RWPE2 (cell line): Measurements from ENCODE around the gene LAMA2.

ENCODE experiments used
- ATAC-seq: fragments of 200-7000 bp; cut with Tn5 transposase; 3 replicates; pipeline ENCODE4 v1.9.1; 2021; ENCODE audit warnings: low read depth
- DNase-seq: peaks from one replicate; pipeline ENCODE4 v3.0.0-alpha.2; 2020; ENCODE audit warnings: low spot score
- H3K27ac ChIP-seq: fragments of 450-650 bp; 2 replicates; pipeline ENCODE4 v1.5.1; 2017; ENCODE audit warnings: mild to moderate bottlenecking; ENCODE audit not compliant: poor library complexity, severe bottlenecking
- H3K27me3 ChIP-seq: fragments of 250-450 bp; sonication (Bioruptor Pico); 2 replicates; pipeline ENCODE4 v1.5.1; 2021; ENCODE audit warnings: mild to moderate bottlenecking, moderate library complexity; ENCODE audit not compliant: insufficient read depth, poor library complexity, severe bottlenecking
- H3K36me3 ChIP-seq: fragments of 250-450 bp; sonication (Bioruptor Pico); 2 replicates; pipeline ENCODE4 v1.5.1; 2020; ENCODE audit warnings: low read depth, mild to moderate bottlenecking, moderate library complexity
- H3K4me1 ChIP-seq: fragments of 250-450 bp; sonication (Bioruptor Pico); 2 replicates; pipeline ENCODE4 v1.5.1; 2021; ENCODE audit warnings: mild to moderate bottlenecking, moderate library complexity; ENCODE audit not compliant: insufficient read depth, poor library complexity, severe bottlenecking
- H3K4me3 ChIP-seq: fragments of 250-450 bp; sonication (Bioruptor Pico); 2 replicates; pipeline ENCODE4 v1.5.1; 2021; ENCODE audit warnings: mild to moderate bottlenecking, moderate library complexity; ENCODE audit not compliant: severe bottlenecking
- H3K9me3 ChIP-seq: fragments of 250-450 bp; sonication (Bioruptor Pico); 2 replicates; pipeline ENCODE4 v1.5.1; 2021; ENCODE audit warnings: mild to moderate bottlenecking, moderate library complexity; ENCODE audit not compliant: severe bottlenecking
- TF ChIP-seq, protein P1 (sequence below): fragments of 450-650 bp; IDR thresholded peaks from one replicate; pipeline ENCODE4 v1.5.1; 2017; ENCODE audit warnings: mild to moderate bottlenecking, moderate library complexity; ENCODE audit not compliant: poor library complexity, severe bottlenecking

Gene LAMA2

DNA sequence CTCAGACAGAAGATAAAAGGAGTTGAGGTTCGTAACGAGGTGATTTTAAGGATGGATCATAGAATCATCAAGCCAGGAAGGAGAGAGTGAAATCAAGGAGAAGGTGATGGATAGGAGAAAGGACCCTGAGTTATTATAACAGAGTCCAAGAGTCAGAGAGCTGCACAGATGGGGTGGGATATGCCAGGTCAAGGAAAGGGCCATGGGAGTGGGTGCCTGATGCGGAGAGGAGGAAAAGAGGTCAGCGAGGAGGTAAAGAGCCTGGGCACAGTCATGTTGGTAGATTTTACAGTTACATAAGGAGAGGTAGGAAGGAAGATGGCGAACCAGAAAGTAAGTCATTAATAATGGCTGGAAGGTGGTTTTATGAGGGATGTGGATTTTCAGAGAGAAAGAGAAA lies 114.9 kb downstream of the LAMA2 start:
- no peak for ATAC-seq
- H3K4me1 ChIP-seq, result no peaks in the 10 kb centered on the region
- TF ChIP-seq, protein P1, sequence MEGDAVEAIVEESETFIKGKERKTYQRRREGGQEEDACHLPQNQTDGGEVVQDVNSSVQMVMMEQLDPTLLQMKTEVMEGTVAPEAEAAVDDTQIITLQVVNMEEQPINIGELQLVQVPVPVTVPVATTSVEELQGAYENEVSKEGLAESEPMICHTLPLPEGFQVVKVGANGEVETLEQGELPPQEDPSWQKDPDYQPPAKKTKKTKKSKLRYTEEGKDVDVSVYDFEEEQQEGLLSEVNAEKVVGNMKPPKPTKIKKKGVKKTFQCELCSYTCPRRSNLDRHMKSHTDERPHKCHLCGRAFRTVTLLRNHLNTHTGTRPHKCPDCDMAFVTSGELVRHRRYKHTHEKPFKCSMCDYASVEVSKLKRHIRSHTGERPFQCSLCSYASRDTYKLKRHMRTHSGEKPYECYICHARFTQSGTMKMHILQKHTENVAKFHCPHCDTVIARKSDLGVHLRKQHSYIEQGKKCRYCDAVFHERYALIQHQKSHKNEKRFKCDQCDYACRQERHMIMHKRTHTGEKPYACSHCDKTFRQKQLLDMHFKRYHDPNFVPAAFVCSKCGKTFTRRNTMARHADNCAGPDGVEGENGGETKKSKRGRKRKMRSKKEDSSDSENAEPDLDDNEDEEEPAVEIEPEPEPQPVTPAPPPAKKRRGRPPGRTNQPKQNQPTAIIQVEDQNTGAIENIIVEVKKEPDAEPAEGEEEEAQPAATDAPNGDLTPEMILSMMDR, result no peak

DNA sequence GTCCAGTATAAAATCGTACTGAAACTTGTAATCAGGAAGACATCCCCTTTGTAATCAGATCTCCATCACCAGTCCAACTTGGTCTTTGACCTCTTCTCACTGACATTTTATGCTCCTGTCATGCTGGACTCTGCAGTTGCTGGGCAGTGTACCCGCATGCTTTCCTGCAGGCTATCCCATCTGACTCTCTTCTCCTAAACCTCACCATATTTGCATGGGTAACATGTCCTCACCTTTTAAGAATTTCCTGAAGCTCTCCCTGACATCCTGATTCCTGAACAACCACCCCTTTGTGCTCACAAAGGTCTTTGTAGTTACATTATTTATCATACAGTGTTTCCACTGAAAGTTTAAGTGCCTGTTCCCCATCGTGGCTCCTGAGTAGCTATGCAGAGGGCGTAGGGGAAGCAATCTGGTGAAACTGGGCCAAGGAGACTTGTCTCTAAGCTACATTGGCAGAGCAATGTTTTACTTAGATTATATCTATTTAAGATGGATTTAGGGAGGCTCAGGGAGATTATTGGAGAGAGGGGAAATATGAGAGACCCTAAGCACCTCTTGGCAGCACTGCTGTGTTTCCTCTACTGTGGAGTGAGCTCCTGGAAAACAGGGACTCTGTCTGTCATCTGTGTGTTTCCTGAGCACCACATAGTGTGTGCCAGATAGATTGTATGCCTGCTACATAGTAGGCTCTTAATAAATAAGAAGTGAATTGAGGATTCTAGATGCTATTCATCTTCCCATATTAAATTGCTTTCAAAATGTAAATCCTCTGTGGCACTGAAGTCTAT lies 124.0 kb downstream of the LAMA2 start:
- H3K36me3 ChIP-seq, result no peaks in the 10 kb centered on the region
- H3K27me3 ChIP-seq, result peaks cover 5% of the 10 kb centered on the region
- TF ChIP-seq, protein P1, result no peak
- H3K4me1 ChIP-seq, result no peaks in the 10 kb centered on the region
- no peak overlapping the region for H3K27ac ChIP-seq
- ATAC-seq (no peak), DNase-seq (no peak)
- H3K9me3 ChIP-seq, result no peaks in the 10 kb centered on the region
- H3K4me3 ChIP-seq, result no peak overlapping the region

More for the DNA sequence above, 114.9 kb downstream of the LAMA2 start:
- no peaks in the 10 kb centered on the region for H3K9me3 ChIP-seq
- H3K27me3 ChIP-seq, result no peaks in the 10 kb centered on the region
- no peak for DNase-seq
- H3K4me3 ChIP-seq, result no peak overlapping the region
- H3K27ac ChIP-seq, result no peak overlapping the region
- H3K36me3 ChIP-seq, result no peaks in the 10 kb centered on the region

DNA sequence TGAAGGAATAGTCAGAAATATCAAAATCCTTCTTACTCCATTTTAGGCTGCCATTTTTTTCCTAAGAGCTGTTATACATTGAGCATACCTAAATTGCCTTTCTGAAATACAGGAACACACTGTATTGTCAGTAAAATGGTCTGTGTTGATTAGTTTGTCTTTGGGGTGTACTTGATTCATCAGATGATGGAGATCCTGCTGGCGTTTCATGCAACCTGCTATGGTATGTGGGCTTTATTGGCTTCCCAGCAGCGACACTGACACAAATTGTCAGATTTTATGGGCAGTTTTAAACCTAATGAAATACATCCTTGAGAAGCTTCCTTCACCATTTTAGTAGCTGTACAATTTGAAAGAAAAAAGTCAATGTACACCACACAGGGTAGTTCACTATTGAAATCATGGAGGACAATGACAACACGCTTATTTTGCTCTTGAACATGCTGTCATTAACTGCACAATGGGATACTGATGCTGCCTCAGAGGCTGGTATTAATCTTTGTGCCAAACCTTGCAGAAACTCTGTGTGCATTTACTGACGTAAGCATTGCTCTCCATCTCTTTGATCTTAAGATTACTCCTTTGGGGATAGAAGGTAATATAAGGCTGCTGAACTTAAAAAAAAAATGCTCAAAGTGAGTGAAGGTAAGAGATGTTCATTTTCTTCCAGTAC lies 124.9 kb downstream of the LAMA2 start:
- DNase-seq (no peak), ATAC-seq (no peak)
- Histone ChIP-seq H3K4me3 (no peak overlapping the region), H3K9me3 (no peaks in the 10 kb centered on the region), H3K27me3 (peaks cover 5% of the 10 kb centered on the region), H3K27ac (no peak overlapping the region), H3K4me1 (no peaks in the 10 kb centered on the region), H3K36me3 (no peaks in the 10 kb centered on the region)
- TF ChIP-seq, protein P1, result no peak

DNA sequence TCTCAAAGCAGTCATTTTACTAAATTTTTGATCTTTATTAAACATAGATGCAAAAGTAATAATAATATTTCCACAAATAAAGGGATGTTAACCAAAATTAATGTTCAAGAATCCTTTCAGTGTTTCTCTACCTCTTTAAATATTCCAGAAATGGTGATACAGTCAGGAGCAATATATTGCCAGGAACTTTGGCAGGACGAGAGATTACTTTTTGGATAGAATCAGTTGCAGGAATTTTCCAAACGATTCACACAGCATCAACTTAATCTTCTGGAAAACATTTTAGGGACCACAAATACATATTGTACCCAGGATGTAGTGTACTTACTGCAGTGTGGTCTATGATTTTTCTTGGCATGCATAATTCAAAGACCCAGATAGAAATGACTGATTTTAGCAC lies 125.7 kb downstream of the LAMA2 start:
- TF ChIP-seq, protein P1, result no peak
- no peak overlapping the region for H3K27ac ChIP-seq
- H3K4me1 ChIP-seq, result no peaks in the 10 kb centered on the region
- no peak for DNase-seq
- H3K27me3 ChIP-seq, result peaks cover 5% of the 10 kb centered on the region
- no peak for ATAC-seq
- H3K36me3 ChIP-seq, result no peaks in the 10 kb centered on the region
- H3K9me3 ChIP-seq, result no peaks in the 10 kb centered on the region
- no peak overlapping the region for H3K4me3 ChIP-seq

DNA sequence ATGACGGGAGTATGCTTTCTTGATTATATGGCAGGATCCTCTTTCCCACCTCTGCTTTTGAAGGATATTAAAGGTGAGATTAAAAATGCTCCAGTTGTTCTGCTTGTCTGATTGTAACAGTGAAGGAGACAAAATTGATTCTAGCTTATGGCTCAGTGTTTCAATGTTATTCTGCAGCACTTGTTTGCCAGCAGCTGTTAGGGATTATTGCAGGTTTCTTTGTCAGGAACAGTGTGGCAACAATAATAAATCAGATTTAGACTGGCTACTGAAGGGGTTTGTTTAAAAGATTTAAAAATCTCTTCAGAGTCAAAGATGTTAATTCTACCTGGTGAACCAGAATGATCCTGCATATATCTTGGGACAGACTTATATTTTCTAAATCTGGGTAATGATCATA lies 126.9 kb downstream of the LAMA2 start:
- H3K4me1 ChIP-seq, result no peaks in the 10 kb centered on the region
- no peaks in the 10 kb centered on the region for H3K9me3 ChIP-seq
- no peak overlapping the region for H3K4me3 ChIP-seq
- DNase-seq (no peak), ATAC-seq (no peak)
- no peak overlapping the region for H3K27ac ChIP-seq
- H3K36me3 ChIP-seq, result no peaks in the 10 kb centered on the region
- TF ChIP-seq, protein P1, result no peak
- H3K27me3 ChIP-seq, result peaks cover 5% of the 10 kb centered on the region
